ENCODE data around the gene KCNH6.

DNA sequence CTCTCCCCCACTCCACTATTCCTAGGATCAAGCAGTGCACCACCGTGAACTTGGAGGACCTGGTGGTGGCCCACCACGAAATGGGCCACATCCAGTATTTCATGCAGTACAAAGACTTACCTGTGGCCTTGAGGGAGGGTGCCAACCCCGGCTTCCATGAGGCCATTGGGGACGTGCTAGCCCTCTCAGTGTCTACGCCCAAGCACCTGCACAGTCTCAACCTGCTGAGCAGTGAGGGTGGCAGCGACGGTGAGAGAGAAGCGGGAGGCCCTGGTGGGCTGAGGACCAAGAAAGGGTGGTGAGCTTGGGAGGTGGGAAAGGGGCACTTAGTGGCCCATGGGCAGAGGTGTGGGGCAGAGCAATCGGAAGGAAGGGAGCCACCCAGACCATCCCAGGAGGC lies 29.7 kb upstream of the KCNH6 start:
- TF ChIP-seq, protein P1, sequence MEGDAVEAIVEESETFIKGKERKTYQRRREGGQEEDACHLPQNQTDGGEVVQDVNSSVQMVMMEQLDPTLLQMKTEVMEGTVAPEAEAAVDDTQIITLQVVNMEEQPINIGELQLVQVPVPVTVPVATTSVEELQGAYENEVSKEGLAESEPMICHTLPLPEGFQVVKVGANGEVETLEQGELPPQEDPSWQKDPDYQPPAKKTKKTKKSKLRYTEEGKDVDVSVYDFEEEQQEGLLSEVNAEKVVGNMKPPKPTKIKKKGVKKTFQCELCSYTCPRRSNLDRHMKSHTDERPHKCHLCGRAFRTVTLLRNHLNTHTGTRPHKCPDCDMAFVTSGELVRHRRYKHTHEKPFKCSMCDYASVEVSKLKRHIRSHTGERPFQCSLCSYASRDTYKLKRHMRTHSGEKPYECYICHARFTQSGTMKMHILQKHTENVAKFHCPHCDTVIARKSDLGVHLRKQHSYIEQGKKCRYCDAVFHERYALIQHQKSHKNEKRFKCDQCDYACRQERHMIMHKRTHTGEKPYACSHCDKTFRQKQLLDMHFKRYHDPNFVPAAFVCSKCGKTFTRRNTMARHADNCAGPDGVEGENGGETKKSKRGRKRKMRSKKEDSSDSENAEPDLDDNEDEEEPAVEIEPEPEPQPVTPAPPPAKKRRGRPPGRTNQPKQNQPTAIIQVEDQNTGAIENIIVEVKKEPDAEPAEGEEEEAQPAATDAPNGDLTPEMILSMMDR (IDR thresholded peaks at IDR 0.05) = no peak
- no peak for TF ChIP-seq POLR2A (IDR thresholded peaks at IDR 0.05)

Data from lower leg skin (tissue), 3 donors.